Pancreas (tissue), 10 donors: ENCODE data around the gene CUX1. TPM values are rescaled to one million over a fixed set of nuclear protein-coding genes. Genes with fewer than 3 reads are reported as not detected.
A peak's percentile ranks its signal among the peaks of the same experiment; 100 is the strongest.

Experiments used
- ATAC-seq, 4 donors: fragments of 200-7000 bp; cut with Tn5 transposase; one replicate each; pipeline versions ENCODE4 v1.8.0 to v1.9.1; 2020; ENCODE audit warnings: mild to moderate bottlenecking in 4 of 4, moderate library complexity in 4 of 4
- DNase-seq, 6 donors: peaks; one replicate each; pipeline ENCODE4 v3.0.0-alpha.2; 2020
- FAIRE-seq: peaks from 2 replicates; lab custom pipeline; 2012; peaks lifted over from hg19 to GRCh38; lab: Jason Lieb, UNC
- H3K27ac ChIP-seq, 4 donors: fragments of 200-600 bp; sonication (generic); 1 replicate in 3 of 4; 2 replicates in 1 of 4; pipeline versions ENCODE4 v1.5.0 to v1.8.0; 2020
- H3K27me3 ChIP-seq, 4 donors: fragments of 200-600 bp; one replicate each; pipeline ENCODE4 v1.8.0; 2021
- H3K36me3 ChIP-seq, 3 donors: fragments of 200-600 bp; sonication (generic) in 1 of 3; one replicate each; pipeline versions ENCODE4 v1.5.0 to v1.8.0; 2020 to 2021
- H3K4me1 ChIP-seq, 3 donors: fragments of 200-600 bp; one replicate each; pipeline ENCODE4 v1.8.0; 2021
- H3K4me3 ChIP-seq, 4 donors: fragments of 200-600 bp; sonication (generic) in 2 of 4; one replicate each; pipeline versions ENCODE4 v1.5.0 to v1.8.0; 2020 to 2021
- H3K9me3 ChIP-seq, 4 donors: fragments of 200-600 bp; one replicate each; pipeline ENCODE4 v1.8.0; 2021
- WGBS, 2 donors: extraction: QIAGEN DNeasy Blood & Tissue Kit; methylation state at CpG; one replicate each; pipeline ENCODE4 v1.1.7; 2013; 5-methylcytosine and 5-hydroxymethylcytosine counted together
- intact Hi-C, 3 donors: fragments of 100-400 bp; cut with DNase I; formaldehyde crosslinking; loops; one replicate each; pipeline versions ENCODE4 v1.11.1 to v1.14.2; 2022
- polyA plus RNA-seq, 2 donors: library from polyadenylated mRNA; stranded (reverse); fragments of 200-250 nt; gene quantifications; one replicate each; pipeline ENCODE4 v1.2.3, GENCODE V29; 2013
- total RNA-seq, 6 donors: library from RNA; stranded (reverse); fragmentation: NEBNext Ultra II Directional in 4 of 6; extraction: Animal tissue kit (Norgen Biotek cat#: 25700) in 4 of 6; gene quantifications; one replicate each; pipeline versions ENCODE4 v1.2.1 to v1.2.4, GENCODE V29; 2021 to 2023
- TF ChIP-seq, protein P1 (sequence below), 4 donors: fragments of 200-600 bp; sonication (generic) in 3 of 4; IDR thresholded peaks; one replicate each; pipeline versions ENCODE4 v1.5.0 to v1.8.0; 2021; ENCODE audit warnings: antibody characterized with exemption in 4 of 4
- donor health status: healthy with polysubstance abuse.
- donor health status: DM: no; HTN: no; CAD: no; lungs with moderate emphysema.
- donor health status: DM: no; HTN: no; CAD: no.
- donor health status: control.
- donor health status: control.
- donor health status: Bipolar disorder and iron deficiency.
- donor health status: DM: yes; HTN: yes; CAD: no.
- donor health status: DM: no; HTN: no; CAD: no.
- donor health status: DM: no; HTN: no; CAD: no.
- donor health status: DM: yes; HTN: yes; CAD: no.

Gene CUX1
- total and polyA plus RNA-seq, 8 donors: 18.9 to 61.2 (median 45.1) TPM

- intact Hi-C loops: no loop called here
- TF ChIP-seq, protein P1, sequence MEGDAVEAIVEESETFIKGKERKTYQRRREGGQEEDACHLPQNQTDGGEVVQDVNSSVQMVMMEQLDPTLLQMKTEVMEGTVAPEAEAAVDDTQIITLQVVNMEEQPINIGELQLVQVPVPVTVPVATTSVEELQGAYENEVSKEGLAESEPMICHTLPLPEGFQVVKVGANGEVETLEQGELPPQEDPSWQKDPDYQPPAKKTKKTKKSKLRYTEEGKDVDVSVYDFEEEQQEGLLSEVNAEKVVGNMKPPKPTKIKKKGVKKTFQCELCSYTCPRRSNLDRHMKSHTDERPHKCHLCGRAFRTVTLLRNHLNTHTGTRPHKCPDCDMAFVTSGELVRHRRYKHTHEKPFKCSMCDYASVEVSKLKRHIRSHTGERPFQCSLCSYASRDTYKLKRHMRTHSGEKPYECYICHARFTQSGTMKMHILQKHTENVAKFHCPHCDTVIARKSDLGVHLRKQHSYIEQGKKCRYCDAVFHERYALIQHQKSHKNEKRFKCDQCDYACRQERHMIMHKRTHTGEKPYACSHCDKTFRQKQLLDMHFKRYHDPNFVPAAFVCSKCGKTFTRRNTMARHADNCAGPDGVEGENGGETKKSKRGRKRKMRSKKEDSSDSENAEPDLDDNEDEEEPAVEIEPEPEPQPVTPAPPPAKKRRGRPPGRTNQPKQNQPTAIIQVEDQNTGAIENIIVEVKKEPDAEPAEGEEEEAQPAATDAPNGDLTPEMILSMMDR (IDR thresholded peaks at IDR 0.05): no peak
- H3K27ac ChIP-seq: no peak overlapping the region
- no peaks in the 10 kb centered on the region for H3K36me3 ChIP-seq
- H3K4me3 ChIP-seq: no peak overlapping the region
- H3K9me3 ChIP-seq: no peaks in the 10 kb centered on the region
- no peaks in the 10 kb centered on the region for H3K27me3 ChIP-seq
- ATAC-seq (no peak), FAIRE-seq (no peak), DNase-seq (peak in 1 of 6 donors; percentile 13)
- peaks cover 8 to 10% (median 9%) of the 10 kb centered on the region in 3 donors for H3K4me1 ChIP-seq
- 87 to 92% methylated on average over 8 of the region's 8 CpGs for WGBS, 2 donors
These were observed 437.1 kb downstream of the CUX1 start for GRCh38 chr7:102254521-102254920.

DNA sequence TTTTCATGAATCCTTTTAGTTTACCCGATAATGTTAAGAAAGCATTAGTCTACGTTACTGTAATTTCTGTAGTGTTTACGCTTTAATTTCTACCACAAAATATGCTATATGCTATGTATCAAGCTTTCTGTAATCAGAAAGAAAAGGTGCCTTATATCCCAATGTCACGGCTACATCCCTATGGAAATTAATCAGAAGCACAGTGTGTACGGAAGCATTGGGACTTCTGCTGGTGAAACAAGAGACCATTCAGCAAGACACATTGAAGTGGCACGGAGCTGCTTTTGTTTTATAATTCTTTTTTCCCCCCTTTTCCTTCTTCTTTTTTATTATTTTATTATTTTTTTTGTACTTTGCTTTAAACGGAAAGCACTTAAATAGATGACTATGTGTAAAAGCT, 438.1 kb downstream of the CUX1 start:
- FAIRE-seq (no peak), DNase-seq (no peak), ATAC-seq (no peak)
- peaks cover 8 to 10% (median 9%) of the 10 kb centered on the region in 3 donors for H3K4me1 ChIP-seq
- H3K27ac ChIP-seq: no peak overlapping the region
- WGBS, 2 donors: 92 to 95% methylated on average over 7 of the region's 7 CpGs
- H3K36me3 ChIP-seq: no peaks in the 10 kb centered on the region
- no peaks in the 10 kb centered on the region for H3K9me3 ChIP-seq
- no peaks in the 10 kb centered on the region for H3K27me3 ChIP-seq
- TF ChIP-seq, protein P1 (IDR thresholded peaks at IDR 0.05): no peak
- H3K4me3 ChIP-seq: no peak overlapping the region
- intact Hi-C loops: no loop called here

- TF ChIP-seq, protein P1 (IDR thresholded peaks at IDR 0.05): no peak
- WGBS, 2 donors: 87 to 93% methylated on average over 15 of the region's 15 CpGs
- H3K36me3 ChIP-seq: no peaks in the 10 kb centered on the region
- no peaks in the 10 kb centered on the region for H3K27me3 ChIP-seq
- no peaks in the 10 kb centered on the region for H3K9me3 ChIP-seq
- no peak overlapping the region for H3K4me3 ChIP-seq
- DNase-seq (peak in 1 of 6 donors; percentile 13), ATAC-seq (no peak), FAIRE-seq (no peak)
- peaks cover 8 to 10% (median 9%) of the 10 kb centered on the region in 3 donors for H3K4me1 ChIP-seq
- no peak overlapping the region for H3K27ac ChIP-seq
- intact Hi-C loops: no loop called here
These were observed 438.5 kb downstream of the CUX1 start for GRCh38 chr7:102255916-102256315.

DNA sequence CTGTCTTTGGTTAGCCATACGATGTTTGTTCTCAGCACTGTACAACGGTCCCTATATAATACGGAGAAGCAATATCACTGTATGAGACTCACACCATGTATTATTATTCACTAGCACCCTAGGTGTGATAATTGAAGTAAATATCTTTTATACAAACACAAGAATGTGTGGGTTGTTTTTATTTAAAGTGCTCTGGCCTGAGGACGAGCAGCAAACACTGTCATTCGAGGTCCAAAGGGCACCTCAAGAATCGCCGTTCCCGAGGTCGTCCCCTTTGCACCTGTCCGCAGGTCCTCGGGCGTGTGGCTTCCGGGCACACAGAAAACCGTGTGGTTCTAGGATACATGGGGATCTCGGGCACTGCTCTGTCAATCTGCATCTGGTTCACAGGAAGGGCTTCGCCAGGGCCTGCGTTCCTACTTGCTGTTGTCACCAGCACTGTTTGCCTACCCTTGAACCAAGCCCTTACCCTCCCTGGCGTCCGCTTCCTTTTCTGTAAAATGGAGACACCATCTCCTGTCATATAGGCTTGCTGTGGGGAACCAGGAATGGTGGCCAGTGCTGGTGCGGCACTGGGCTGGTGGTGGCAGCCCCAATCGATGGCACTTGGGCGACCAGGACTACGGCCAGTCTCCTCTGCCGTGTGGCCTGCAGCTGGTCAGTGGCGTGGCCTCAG, 440.8 kb downstream of the CUX1 start:
- Histone ChIP-seq H3K36me3 (no peaks in the 10 kb centered on the region), H3K4me1 (peaks cover 3 to 7% (median 5%) of the 10 kb centered on the region in 3 donors), H3K27me3 (no peaks in the 10 kb centered on the region), H3K27ac (no peak overlapping the region), H3K4me3 (no peak overlapping the region), H3K9me3 (no peaks in the 10 kb centered on the region)
- peak in 1 of 6 donors; percentile 35 for DNase-seq
- TF ChIP-seq, protein P1 (IDR thresholded peaks at IDR 0.05): no peak
- intact Hi-C loops: no loop called here
- no peak for ATAC-seq
- WGBS, 2 donors: 87 to 92% methylated on average over 25 of the region's 25 CpGs
- FAIRE-seq: no peak

- ATAC-seq: no peak
- no peak overlapping the region for H3K27ac ChIP-seq
- 84 to 88% methylated on average over 12 of the region's 12 CpGs for WGBS, 2 donors
- H3K36me3 ChIP-seq: no peaks in the 10 kb centered on the region
- no peak for FAIRE-seq
- H3K9me3 ChIP-seq: no peaks in the 10 kb centered on the region
- no peaks in the 10 kb centered on the region for H3K27me3 ChIP-seq
- H3K4me3 ChIP-seq: no peak overlapping the region
- TF ChIP-seq, protein P1 (IDR thresholded peaks at IDR 0.05): no peak
- DNase-seq: no peak
- intact Hi-C loops: no loop called here
- H3K4me1 ChIP-seq: peaks cover 0 to 2% (median 0%) of the 10 kb centered on the region in 3 donors
These were observed 441.3 kb downstream of the CUX1 start for GRCh38 chr7:102258749-102259107.
